ENCODE data around the gene ARHGAP26.

DNA sequence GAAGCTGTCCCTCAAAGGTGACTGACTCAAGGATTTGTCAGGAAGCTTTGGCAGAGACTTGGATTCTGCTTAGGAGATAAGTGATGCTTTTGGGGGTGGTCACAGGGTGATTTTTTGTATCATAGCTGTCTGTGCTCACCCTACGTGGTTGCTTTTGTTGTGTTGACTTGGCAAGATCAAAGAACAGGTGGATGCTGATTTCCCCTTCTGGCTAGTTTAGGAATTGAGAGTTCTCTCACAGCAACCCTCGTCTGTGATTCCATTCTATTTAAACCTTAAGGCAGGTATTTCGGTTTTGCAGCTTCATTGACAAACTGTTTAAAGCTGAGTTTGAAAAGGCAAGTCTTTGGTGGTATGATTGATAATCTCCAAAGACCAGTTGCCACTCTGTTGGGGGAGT, 27.2 kb downstream of the ARHGAP26 start:
- TF ChIP-seq, protein P1, sequence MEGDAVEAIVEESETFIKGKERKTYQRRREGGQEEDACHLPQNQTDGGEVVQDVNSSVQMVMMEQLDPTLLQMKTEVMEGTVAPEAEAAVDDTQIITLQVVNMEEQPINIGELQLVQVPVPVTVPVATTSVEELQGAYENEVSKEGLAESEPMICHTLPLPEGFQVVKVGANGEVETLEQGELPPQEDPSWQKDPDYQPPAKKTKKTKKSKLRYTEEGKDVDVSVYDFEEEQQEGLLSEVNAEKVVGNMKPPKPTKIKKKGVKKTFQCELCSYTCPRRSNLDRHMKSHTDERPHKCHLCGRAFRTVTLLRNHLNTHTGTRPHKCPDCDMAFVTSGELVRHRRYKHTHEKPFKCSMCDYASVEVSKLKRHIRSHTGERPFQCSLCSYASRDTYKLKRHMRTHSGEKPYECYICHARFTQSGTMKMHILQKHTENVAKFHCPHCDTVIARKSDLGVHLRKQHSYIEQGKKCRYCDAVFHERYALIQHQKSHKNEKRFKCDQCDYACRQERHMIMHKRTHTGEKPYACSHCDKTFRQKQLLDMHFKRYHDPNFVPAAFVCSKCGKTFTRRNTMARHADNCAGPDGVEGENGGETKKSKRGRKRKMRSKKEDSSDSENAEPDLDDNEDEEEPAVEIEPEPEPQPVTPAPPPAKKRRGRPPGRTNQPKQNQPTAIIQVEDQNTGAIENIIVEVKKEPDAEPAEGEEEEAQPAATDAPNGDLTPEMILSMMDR (IDR thresholded peaks at IDR 0.05) = no peak
- TF ChIP-seq POLR2A (IDR thresholded peaks at IDR 0.05) = no peak
